Measurements from ENCODE around the gene RBBP9. TPM values are rescaled to one million over a fixed set of nuclear protein-coding genes. Genes with fewer than 3 reads are reported as not detected.
"Not testable (repeated sequence)": the region's sequence is repeated elsewhere in the genome, so short reads cannot be mapped to it uniquely, and the experiment has no call there.

RBBP9 gene
- polyA plus RNA-seq (ENCODE audit: insufficient read length in 12 of 12) = 10 to 100 TPM in 11 of 12 donors, not detected in 1; 10.6 to 19.5 (median 12.3) TPM
- long read RNA-seq, donor 1, transcript RBBP9-201 (5 exons, 3,861 nt) = major isoform, 8 of 8 reads
- long read RNA-seq, donor 1, partial matches to known transcripts = 0 of 8 reads
- long read RNA-seq, donor 1, other reads (novel, unspliced or antisense) = 0 of 8 reads
- long read RNA-seq, donor 2, partial matches to known transcripts = 0 of 3 reads
- long read RNA-seq, donor 2, other reads (novel, unspliced or antisense) = 0 of 3 reads
- long read RNA-seq, donor 3, partial matches to known transcripts = 0 of 6 reads
- long read RNA-seq, donor 3, other reads (novel, unspliced or antisense) = 0 of 6 reads
- long read RNA-seq, donor 4, partial matches to known transcripts = 0 of 1 reads
- long read RNA-seq, donor 4, other reads (novel, unspliced or antisense) = 0 of 1 reads
- long read RNA-seq, donor 5, transcript RBBP9-201 (5 exons, 3,861 nt) = major isoform, 11 of 12 reads
- long read RNA-seq, donor 5, partial matches to known transcripts = 0 of 12 reads
- long read RNA-seq, donor 5, other reads (novel, unspliced or antisense) = 0 of 12 reads
- long read RNA-seq, donor 6, partial matches to known transcripts = 0 of 2 reads
- long read RNA-seq, donor 6, other reads (novel, unspliced or antisense) = 0 of 2 reads
- long read RNA-seq, donor 7, partial matches to known transcripts = 0 of 5 reads
- long read RNA-seq, donor 7, other reads (novel, unspliced or antisense) = 0 of 5 reads
- long read RNA-seq, donor 8, transcript RBBP9-201 (5 exons, 3,861 nt) = major isoform, 9 of 11 reads
- long read RNA-seq, donor 8, partial matches to known transcripts = 0 of 11 reads
- long read RNA-seq, donor 8, other reads (novel, unspliced or antisense) = 0 of 11 reads
- long read RNA-seq, donor 9, partial matches to known transcripts = 0 of 2 reads
- long read RNA-seq, donor 9, other reads (novel, unspliced or antisense) = 0 of 2 reads
- long read RNA-seq, donor 10, partial matches to known transcripts = 0 of 6 reads
- long read RNA-seq, donor 10, other reads (novel, unspliced or antisense) = 0 of 6 reads
- long read RNA-seq, donor 11, partial matches to known transcripts = 0 of 3 reads
- long read RNA-seq, donor 11, other reads (novel, unspliced or antisense) = 0 of 3 reads

- peak; percentile 89 for DNase-seq
These were observed at the start of gene RBBP9 for GRCh38 chr20:18496740-18497592. Gene RBBP9, minus strand, starts transcription at chr20:18497225. Its CDS starts 58 bp downstream, at chr20:18497167.

- DNase-seq = no peak
These were observed 48.5 kb upstream of the RBBP9 start for GRCh38 chr20:18545566-18545965.

- DNase-seq = no peak
These were observed 46.9 kb upstream of the RBBP9 start for GRCh38 chr20:18543932-18544331.

GRCh38 chr20:18543216-18543615 lies 46.2 kb upstream of the RBBP9 start:
- DNase-seq = no peak

- no peak for DNase-seq
These were observed 44.7 kb upstream of the RBBP9 start for GRCh38 chr20:18541741-18542140.

GRCh38 chr20:18537651-18538050 lies 40.6 kb upstream of the RBBP9 start:
- no peak for DNase-seq

GRCh38 chr20:18533978-18534644 lies 37.1 kb upstream of the RBBP9 start:
- DNase-seq = no peak

GRCh38 chr20:18533491-18533890 lies 36.5 kb upstream of the RBBP9 start:
- no peak for DNase-seq

GRCh38 chr20:18532626-18533025 lies 35.6 kb upstream of the RBBP9 start:
- DNase-seq = no peak

GRCh38 chr20:18529041-18529440 lies 32.0 kb upstream of the RBBP9 start:
- DNase-seq = no peak

GRCh38 chr20:18527836-18528235 lies 30.8 kb upstream of the RBBP9 start:
- DNase-seq = no peak

- no peak for DNase-seq
These were observed 30.3 kb upstream of the RBBP9 start for GRCh38 chr20:18527339-18527738.

GRCh38 chr20:18526761-18527160 lies 29.7 kb upstream of the RBBP9 start:
- not testable (repeated sequence) for DNase-seq

- DNase-seq = no peak
These were observed 27.6 kb upstream of the RBBP9 start for GRCh38 chr20:18524646-18525045.

- DNase-seq = no peak
These were observed 26.0 kb upstream of the RBBP9 start for GRCh38 chr20:18523066-18523465.

- DNase-seq = not testable (repeated sequence)
These were observed 25.0 kb upstream of the RBBP9 start for GRCh38 chr20:18522066-18522465.

GRCh38 chr20:18515973-18516372 lies 18.9 kb upstream of the RBBP9 start:
- no peak for DNase-seq

GRCh38 chr20:18514127-18514526 lies 17.1 kb upstream of the RBBP9 start:
- DNase-seq = no peak

- DNase-seq = no peak
These were observed 16.2 kb upstream of the RBBP9 start for GRCh38 chr20:18513208-18513607.

- DNase-seq = no peak
These were observed 14.5 kb upstream of the RBBP9 start for GRCh38 chr20:18511571-18511970.

All from muscle of arm (tissue), 14 donors.